Measurements from ENCODE around the gene NMNAT1. TPM values are rescaled to one million over a fixed set of nuclear protein-coding genes. Genes with fewer than 3 reads are reported as not detected.
"Not testable (repeated sequence)": the region's sequence is repeated elsewhere in the genome, so short reads cannot be mapped to it uniquely, and the experiment has no call there.

Gene NMNAT1
- total RNA-seq, 1 donor from 2014 or later, result 22.9 TPM

DNA sequence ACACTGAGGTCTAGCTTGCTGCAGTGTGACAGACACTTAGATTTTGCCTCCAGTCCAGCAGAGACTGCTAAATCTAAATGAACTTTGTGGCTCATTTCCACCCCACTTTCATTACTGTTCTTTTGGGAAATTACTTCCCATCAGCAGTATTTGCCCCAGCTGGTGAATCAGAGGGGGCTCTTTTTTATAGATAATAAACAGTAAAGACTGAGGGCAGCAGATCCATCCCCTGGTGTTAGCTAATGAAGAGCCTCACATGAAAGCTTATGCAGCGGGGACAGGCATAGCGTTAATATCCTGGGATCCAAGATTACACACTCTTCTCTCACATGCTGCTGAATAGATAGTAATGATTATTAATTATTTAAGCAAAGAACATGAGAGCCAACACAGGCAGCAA is 26.8 kb upstream of the NMNAT1 start:
- no peak for ATAC-seq (ENCODE audit: poor library complexity)
- no peak for DNase-seq
- intact Hi-C loops (cut with DNase I), result no loop called here

DNA sequence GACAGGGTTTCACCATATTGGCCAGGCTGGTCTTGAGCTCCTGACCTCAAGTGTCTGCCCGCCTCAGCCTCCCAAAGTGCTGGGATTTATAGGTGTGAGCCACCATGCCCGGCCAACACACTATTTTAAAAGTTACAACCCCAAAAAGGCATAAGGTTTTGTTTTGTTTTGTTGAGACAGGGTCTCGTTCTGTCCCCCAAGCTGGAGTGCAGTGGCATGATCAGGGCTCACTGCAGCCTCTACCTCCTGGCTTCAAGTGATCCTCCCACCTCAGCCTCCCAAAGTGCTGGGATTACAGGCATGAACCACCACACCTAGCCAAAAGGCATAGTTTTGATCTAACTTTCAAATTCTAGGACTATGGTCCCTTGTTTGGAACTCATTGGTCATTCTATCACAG is 25.8 kb upstream of the NMNAT1 start:
- ATAC-seq (ENCODE audit: poor library complexity); DNase-seq; intact Hi-C loops (cut with DNase I): not testable (repeated sequence)

DNA sequence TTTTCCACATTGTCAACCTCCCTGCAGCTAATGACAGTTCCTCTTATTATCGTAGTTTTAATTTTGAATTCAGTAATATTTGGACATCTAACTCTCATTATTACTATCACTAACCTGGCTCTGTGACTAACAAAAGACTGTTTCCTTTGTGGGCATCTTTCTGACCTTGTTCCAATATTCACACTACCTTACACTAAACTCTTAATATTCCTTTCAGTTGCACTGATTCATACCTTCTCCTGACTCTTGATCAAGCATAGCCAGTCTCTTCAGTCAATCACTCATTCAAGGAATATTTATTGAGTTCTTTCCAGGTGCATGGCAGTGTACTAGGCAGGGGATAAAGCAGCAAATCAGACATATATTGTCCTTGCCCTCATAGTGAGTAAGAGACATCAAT is 25.4 kb upstream of the NMNAT1 start:
- ATAC-seq (ENCODE audit: poor library complexity), result no peak
- no peak for DNase-seq
- intact Hi-C loops (cut with DNase I), result no loop called here

GRCh38 chr1:9920606-9921005 is 22.7 kb upstream of the NMNAT1 start:
- no peak for DNase-seq
- intact Hi-C loops (cut with DNase I), result no loop called here
- ATAC-seq (ENCODE audit: poor library complexity), result no peak

- intact Hi-C loops (cut with DNase I), result no loop called here
- DNase-seq (no peak), ATAC-seq (ENCODE audit: poor library complexity) (peak; percentile 85)
Measured at GRCh38 chr1:9922342-9922741, 20.9 kb upstream of the NMNAT1 start.

DNA sequence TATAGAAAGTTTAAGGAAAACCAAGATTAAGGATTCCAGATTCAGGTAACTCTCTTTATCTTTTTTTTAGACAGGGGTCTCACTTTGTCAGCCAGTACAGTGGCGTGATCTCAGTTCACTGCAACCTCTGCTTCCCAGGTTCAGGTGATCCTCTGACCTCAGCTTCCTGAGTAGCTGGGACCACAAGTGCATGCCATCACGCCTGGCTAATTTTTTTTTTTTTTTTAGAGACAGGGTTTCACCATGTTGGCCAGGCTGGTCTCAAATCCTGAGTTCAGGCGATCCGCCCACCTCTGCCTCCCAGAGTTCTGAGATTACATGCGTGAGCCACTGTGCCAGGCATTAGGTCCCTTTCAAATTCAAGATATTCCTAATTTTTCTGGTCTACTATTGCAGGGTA is 16.0 kb upstream of the NMNAT1 start:
- ATAC-seq (ENCODE audit: poor library complexity) (no peak), DNase-seq (no peak)
- intact Hi-C loops (cut with DNase I), result no loop called here

DNA sequence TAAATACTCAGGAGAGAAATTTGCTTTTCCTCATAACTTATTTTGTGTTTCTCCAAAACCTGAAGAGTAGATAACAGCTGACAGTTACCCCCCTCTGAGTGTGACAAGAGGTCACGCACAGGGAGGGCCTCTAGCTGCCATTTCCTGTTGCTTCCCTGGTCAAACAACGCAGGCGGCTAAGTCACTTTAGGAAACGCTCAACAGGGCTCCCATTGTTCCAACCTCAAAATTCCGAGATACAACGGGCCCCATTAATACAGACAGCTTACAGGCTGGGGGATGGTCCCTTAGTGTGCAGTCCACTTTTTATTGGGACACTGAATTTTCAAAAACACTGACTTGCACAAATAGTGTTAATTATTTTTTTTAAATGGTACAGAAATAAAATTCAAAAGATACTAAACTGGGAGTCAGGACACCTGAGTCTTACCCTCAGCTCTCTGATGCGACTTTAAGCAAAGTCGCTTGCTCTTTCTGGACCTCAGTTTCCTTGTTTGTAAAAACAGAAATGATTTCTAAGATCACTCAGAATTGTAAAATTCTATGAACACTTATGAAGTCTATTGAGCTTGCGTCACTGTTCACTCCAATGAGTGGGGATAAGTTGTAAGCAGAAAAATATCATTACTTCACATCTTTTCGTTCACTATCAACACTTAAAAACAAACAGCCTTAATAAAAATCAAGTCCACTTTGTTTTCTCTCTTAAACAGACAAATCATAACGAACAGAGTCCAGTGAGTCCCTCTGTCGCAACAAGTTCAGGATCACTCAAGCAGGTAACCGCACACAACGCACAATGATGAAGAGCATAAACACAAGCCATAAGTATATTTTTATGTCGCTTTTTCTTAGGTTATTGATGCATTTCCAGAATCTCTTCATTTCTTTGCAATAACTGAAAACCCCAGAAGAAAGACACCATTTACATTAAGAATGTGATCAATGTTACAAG is 13.6 kb upstream of the NMNAT1 start:
- ATAC-seq (ENCODE audit: poor library complexity) (no peak), DNase-seq (no peak)
- intact Hi-C loops (cut with DNase I), result no loop called here

GRCh38 chr1:9942399-9942938 is 806 bp upstream of the NMNAT1 start:
- intact Hi-C loops (cut with DNase I), result no loop called here
- ATAC-seq (ENCODE audit: poor library complexity), result peak; percentile 44
- DNase-seq, result no peak

GRCh38 chr1:9946315-9946714 is 3.0 kb downstream of the NMNAT1 start:
- DNase-seq (no peak), ATAC-seq (ENCODE audit: poor library complexity) (no peak)
- intact Hi-C loops (cut with DNase I), result loop anchor here (5.0 kb wide), 1 partner anchor 86 kb away; the partner anchor contains the start of gene UBE4B

DNA sequence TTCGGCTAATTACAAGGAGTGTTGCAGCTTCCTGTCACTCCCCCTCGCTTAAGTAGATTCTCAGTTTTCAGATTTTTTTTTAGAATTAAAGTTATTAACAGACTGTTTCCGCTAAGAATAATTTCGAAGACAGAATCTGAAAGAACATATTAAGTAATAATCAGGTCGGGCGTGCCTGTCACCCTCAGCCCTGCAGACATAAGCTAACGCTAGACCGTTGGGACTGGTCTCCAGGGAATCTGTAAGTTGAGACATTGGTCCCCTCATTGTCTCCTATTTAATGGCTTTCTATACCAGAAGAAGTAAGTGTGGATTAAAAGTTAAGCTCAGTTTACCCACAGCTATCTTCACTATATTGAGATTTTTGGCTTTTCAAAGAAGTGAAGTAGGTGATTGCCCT is 14.5 kb downstream of the NMNAT1 start:
- no peak for ATAC-seq (ENCODE audit: poor library complexity)
- no peak for DNase-seq
- intact Hi-C loops (cut with DNase I), result no loop called here

- intact Hi-C loops (cut with DNase I), result no loop called here
- ATAC-seq (ENCODE audit: poor library complexity), result no peak
- no peak for DNase-seq
Measured at GRCh38 chr1:9960011-9960410, 16.7 kb downstream of the NMNAT1 start.

DNA sequence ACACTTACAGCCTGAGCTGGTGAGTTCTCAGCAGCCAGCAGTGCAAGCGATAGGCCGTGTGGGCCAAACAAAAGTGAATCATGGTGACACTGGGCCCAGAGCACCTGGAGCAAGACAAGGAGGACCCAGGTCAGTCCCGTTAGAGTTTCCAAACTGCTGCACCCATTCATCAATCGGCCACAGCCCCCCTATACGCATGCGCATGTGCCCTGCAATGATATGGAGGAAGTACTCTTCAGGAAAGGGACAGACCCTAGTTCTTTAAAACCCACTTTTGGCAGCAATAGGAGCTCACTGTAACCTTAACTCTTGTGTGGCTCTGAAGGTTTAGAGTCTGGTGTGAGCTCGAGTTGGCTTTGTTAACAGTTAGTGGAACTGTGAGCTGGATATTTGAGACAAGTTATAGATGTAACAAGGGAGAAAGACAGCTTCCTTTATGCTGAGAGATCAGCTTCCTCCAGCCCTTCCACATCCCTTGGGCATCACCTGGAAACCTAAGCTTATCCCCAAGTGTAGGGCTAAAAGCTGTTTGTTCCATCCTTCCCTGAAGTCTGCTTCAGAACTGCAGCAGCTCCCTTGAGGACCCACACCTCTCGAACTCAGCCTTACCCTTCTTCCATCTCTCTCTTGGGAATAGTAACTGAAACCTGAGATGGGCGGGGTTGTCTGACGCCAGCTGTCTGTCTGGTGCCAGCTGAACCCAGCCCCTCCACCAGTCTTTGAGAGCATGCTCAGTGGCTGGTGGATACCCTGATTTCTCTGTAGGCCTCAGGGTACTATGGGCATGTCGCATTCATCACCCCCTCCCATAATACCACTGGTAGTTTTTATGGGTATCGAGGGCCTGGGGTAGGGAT is 17.7 kb downstream of the NMNAT1 start:
- intact Hi-C loops (cut with DNase I), result no loop called here
- ATAC-seq (ENCODE audit: poor library complexity), result no peak
- no peak for DNase-seq

GRCh38 chr1:9984253-9984652 is 41.0 kb downstream of the NMNAT1 start:
- no peak for ATAC-seq (ENCODE audit: poor library complexity)
- intact Hi-C loops (cut with DNase I), result no loop called here
- DNase-seq, result no peak

DNA sequence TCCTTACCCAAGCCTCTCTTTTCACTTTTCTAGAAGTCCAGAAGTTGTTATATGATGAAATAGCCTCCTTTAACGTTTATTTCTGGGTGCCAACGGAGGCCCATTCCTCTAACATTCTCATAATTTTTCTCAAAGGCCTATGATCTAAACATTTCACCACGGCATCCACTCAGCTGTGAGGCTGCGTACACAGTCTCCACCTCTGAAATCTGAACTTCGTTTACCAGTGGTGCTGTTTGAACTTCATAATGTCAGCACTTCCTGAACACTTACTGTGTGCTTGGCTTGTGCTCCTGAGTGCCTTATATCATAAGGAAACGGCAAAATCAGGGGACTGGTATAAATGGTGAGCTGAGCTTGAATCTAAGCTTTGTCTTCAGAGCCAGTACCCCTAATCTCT is 41.7 kb downstream of the NMNAT1 start:
- DNase-seq (no peak), ATAC-seq (ENCODE audit: poor library complexity) (no peak)
- intact Hi-C loops (cut with DNase I), result no loop called here

DNA sequence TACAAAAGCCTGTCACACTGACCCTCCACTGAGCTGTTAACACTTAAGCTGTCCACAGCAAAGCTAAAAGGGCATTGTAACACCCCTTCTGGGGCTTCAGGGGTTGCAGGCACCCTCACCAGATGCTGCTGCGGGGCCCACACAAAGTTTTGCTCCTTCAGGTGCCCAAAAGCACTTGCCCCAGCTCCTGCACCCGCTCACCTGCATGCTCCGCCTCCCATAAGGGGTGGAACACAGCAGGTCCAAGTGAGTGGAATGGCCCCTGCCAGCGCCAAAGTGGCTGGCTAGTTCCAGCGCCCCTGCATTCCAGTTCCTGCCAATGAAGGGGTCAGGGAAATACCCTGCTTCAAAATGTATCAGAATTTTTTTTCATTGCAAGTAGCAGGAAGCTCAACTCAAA is 46.5 kb downstream of the NMNAT1 start:
- no peak for DNase-seq
- intact Hi-C loops (cut with DNase I), result no loop called here
- no peak for ATAC-seq (ENCODE audit: poor library complexity)

- intact Hi-C loops (cut with DNase I), result no loop called here
- peak; percentile 63 for ATAC-seq (ENCODE audit: poor library complexity)
- DNase-seq, result no peak
Measured at GRCh38 chr1:9990944-9991343, 47.7 kb downstream of the NMNAT1 start.

DNA sequence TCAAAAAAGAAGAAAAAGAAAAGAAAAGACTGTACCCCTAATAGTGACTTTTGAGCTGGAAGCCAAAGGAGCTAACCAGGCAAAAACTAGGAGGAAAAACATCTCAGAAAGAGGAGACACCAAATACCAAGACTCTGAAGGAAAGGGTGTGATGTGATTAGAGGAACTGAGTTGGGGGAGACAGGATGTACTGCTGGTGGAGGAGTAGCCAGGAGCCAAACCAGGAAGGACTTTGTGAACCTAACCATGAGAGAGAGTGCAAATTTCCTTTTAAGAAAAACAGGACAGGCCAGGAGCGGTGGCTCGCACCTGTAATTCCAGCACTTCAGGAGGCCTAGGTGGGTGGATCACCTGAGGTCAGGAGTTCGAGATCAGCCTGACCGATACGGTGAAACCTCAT is 49.6 kb downstream of the NMNAT1 start:
- ATAC-seq (ENCODE audit: poor library complexity) (peak; percentile 43), DNase-seq (no peak)
- intact Hi-C loops (cut with DNase I), result no loop called here

GRCh38 chr1:9993561-9994075 is 50.3 kb downstream of the NMNAT1 start:
- no peak for ATAC-seq (ENCODE audit: poor library complexity)
- no peak for DNase-seq
- intact Hi-C loops (cut with DNase I), result no loop called here
